HG03432 (cell line): ENCODE data around the gene PKLR.

Source experiments
- ATAC-seq: cut with Tn5 transposase; IDR thresholded peaks from one replicate; pipeline ENCODE4 v1.9.1; 2021; ENCODE audit warnings: mild to moderate bottlenecking, moderate library complexity; ENCODE audit not compliant: unreplicated experiment

The PKLR gene

DNA sequence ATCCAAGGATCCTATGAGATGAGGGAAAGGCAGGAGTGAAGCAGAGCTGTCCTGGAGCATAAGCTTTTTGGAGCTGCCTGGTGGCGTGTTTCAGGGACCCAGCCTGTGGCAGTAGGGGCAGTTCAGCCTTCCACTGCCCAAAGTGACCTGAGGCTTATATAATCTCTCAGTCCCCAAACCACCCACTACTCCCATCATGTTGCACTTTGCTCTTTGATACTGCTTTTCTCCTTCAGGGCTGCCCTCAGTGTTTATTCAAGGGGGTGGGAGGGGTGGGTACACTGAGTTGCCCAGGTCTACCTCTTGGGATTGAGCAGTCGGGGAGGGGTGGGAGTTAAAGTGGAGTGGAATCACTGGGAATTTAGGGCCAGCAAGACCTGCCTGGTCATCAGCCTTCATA is 14.7 kb downstream of the PKLR start:
- no peak for ATAC-seq

DNA sequence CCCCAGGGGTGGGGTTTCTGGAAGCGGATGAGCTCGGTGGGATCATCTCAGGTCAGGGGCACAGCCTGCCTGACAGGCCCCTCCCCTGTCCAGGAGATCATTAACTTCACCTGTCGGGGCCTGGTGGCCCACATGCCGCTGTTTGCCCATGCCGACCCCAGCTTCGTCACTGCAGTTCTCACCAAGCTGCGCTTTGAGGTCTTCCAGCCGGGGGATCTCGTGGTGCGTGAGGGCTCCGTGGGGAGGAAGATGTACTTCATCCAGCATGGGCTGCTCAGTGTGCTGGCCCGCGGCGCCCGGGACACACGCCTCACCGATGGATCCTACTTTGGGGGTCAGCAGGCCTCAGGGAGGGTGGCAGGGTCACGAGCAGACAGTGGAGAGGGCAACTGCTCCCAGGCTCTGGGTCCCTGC is 15.6 kb downstream of the PKLR start:
- ATAC-seq = no peak

- no peak for ATAC-seq
Observed at GRCh38 chr1:155285063-155285462, 16.2 kb downstream of the PKLR start.

DNA sequence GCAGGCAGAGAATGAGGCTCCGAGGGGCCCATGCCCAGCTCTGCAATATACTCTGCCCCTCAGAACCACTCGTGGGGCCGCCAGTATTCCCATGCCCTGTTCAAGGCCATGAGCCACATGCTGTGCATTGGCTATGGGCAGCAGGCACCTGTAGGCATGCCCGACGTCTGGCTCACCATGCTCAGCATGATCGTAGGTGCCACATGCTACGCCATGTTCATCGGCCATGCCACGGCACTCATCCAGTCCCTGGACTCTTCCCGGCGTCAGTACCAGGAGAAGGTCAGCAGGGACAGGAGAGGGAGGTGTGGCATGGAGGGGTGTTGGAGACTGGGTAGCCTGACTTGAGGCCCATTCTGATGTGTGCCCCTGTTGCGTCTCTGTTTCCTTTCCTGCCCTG is 16.8 kb downstream of the PKLR start:
- no peak for ATAC-seq

- no peak for ATAC-seq
Observed at GRCh38 chr1:155282488-155283091, 18.6 kb downstream of the PKLR start.

- ATAC-seq = no peak
Observed at GRCh38 chr1:155279268-155279667, 22.0 kb downstream of the PKLR start.

DNA sequence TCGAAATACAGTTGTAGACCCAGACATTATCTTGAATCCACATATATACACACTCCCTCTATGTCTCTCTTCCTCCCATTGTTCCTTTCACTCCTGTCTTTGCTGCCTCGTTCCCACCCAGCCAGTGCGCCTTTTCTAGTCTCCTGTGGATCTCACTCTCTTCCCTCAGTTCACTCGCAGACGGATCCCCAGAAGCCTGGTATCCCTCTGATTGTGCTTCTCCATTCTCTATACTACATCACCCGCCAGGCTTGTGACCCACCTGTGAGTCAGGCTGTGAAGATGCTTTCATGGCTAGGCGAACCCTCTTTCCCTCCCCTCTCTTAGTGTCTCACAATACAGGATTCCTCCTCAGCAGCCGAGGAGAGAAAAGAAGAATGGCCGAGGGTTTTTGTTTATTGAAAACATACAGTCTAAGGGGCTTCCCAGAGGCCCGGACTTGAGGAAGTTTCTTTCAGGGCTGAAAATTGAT is 22.5 kb downstream of the PKLR start:
- no peak for ATAC-seq

GRCh38 chr1:155277902-155278688 is 23.1 kb downstream of the PKLR start:
- peak; percentile 2 for ATAC-seq

- peak; percentile 66 for ATAC-seq
Observed at GRCh38 chr1:155277070-155277901, 24.0 kb downstream of the PKLR start, which contains the start of gene HCN3. HCN3 (plus strand) TSS chr1:155277463; CDS start chr1:155277591, 128 bp downstream.

DNA sequence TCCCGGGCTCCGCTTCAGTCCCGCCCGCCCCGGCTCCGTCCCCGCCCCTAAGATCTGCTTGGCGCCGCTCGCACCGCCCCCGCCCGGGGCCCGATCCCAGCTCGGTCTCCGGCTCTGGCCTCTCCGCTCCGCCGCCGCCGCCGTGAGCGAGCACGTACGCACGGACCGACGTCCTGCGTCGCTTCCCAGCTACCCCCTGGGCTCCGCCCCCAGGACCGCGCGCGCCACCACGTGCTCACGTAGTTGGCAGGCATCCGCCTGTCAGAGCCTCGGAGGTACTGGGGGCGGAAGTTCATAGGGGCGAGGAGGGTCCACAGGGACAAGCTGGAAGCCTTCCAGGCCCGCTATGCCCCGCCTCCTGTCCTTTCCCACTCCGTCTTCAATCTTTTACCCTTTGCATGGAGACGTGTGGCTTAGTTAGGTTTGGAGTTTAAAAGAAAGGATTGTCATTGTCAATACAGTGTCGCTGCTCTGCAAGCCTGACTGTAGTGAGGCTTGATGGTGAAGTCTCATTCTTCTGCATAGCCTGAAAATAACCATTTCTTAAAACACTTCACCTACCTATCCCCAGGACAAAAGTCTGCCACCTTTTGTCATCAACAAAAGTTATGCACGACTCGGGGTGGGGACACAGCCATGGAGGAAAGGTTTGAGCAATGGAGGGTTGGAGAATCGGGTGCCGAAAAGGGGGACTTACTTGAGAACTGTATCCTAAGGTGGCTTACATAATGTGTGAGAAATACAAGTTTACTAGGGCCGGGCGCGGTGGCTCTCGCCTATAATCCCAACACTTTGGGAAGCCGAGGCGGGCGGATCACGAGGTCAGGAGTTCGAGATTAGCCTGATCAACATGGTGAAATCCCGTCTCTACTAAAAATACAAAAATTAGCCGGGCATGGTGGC is 27.6 kb downstream of the PKLR start, which contains the start of gene CLK2:
Gene CLK2, minus strand, starts transcription at position 162 of the 903 bp plus-strand sequence. CDS start 2,527 bp downstream, outside the sequence.
- peak; percentile 78 for ATAC-seq

GRCh38 chr1:155272466-155273342 is 28.5 kb downstream of the PKLR start:
- ATAC-seq = peak; percentile 40

GRCh38 chr1:155269381-155269780 is 31.9 kb downstream of the PKLR start:
- no peak for ATAC-seq

- no peak for ATAC-seq
Observed at GRCh38 chr1:155268630-155269029, 32.6 kb downstream of the PKLR start.

DNA sequence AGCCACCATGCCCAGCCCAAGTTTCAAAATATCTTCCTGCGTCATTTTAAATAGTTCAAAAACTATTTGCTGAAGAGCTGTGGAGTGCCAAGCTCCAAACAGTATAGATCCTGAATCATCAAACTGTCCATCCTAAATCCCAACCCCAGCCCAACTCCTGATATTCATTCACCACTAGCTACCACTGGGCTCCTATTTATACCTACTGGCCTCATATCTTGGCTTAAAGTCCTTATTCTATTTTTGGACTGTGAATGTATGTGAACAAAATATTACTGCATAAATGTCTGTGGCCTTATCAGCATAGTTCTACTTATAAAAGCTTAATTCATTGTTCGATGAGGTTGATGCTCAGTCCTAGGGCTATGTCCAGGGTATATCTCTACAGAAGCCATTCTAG is 33.9 kb downstream of the PKLR start:
- no peak for ATAC-seq

DNA sequence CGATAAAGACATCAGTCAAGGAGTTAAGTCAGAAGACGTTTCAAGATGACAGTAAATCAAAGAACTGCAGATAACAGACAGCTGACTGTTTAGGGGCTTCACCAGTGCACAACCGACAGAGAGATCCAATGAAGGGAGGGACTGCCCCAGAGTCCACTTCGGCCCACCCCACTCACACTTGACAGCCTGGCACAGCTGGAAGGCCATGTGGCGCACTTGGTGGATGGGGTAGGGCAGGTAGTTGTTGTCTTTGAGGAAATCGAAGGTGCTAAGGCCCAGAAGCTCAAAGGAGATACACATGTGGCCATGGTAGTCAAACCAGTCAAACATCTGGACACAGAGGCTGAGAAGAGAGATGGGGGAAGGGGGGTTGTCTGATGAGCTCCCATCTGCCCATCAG is 34.7 kb downstream of the PKLR start:
- no peak for ATAC-seq

DNA sequence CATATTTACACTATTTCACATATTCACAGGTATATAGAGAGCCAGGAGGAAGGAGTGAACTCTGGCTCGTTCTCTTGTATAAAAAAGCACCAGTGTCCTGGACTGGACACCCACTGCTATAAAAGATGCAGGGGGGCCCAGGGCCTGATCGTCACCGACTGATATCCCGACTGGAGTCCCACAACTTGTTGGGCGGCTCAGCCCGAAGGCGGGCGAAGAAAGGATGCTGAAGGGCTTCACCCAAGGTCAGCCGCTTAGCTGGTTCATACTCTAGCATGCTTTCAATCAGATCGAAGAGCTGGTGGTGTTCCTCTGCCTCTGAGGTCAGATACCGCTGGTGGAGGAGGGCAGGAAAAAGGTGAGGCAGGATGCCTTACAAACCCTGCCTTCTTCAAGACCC is 38.2 kb downstream of the PKLR start:
- ATAC-seq = no peak

DNA sequence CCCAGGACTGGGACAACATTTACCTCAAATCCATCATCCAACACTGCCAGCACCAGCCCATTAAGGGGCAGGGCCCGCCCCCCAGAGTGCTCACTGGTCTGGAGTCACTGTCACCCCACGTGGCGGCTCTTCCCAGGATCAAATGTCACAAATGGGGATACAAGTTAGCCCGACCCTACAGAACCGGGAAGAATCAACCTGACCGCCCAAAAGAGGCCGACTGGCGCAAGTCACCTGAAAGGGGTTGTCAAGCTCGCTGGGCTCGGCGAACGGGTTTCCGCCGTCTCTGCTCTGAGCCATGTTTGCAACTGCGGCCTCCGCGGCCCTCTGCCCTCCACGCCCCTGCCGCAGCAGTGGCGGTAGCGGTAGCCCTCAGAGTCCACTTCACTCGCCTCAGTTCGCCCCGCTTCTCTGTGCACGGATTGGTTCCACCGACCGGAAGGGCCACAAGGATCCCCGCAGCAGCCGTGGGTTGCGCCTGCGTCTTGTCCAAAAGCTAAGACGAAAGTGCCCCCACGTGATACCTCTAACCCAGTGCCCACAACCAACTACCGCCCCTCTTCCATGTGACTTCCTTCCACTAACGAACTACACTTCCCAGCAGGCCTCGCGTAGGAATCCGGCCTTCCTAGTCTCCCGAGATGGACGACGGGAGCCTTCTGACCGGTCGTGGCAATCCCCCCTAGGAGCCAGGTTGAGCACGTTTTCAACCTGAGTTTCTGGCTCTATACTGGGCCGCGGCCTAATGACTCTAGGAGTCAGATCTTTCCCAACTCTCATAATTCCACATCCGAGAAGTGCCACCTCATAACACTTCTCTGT is 39.2 kb downstream of the PKLR start, which contains the start of gene SCAMP3:
Gene SCAMP3, minus strand, starts transcription at position 509 of the 822 bp plus-strand sequence. Its CDS starts 209 bp downstream, at position 300.
- ATAC-seq = peak; percentile 86

- peak; percentile 8 for ATAC-seq
Observed at GRCh38 chr1:155261493-155261851, 39.8 kb downstream of the PKLR start.
